ENCODE measurements around the gene NDUFC2.
"Not testable (repeated sequence)": the region's sequence is repeated elsewhere in the genome, so short reads cannot be mapped to it uniquely, and the experiment has no call there.

Gene NDUFC2

DNA sequence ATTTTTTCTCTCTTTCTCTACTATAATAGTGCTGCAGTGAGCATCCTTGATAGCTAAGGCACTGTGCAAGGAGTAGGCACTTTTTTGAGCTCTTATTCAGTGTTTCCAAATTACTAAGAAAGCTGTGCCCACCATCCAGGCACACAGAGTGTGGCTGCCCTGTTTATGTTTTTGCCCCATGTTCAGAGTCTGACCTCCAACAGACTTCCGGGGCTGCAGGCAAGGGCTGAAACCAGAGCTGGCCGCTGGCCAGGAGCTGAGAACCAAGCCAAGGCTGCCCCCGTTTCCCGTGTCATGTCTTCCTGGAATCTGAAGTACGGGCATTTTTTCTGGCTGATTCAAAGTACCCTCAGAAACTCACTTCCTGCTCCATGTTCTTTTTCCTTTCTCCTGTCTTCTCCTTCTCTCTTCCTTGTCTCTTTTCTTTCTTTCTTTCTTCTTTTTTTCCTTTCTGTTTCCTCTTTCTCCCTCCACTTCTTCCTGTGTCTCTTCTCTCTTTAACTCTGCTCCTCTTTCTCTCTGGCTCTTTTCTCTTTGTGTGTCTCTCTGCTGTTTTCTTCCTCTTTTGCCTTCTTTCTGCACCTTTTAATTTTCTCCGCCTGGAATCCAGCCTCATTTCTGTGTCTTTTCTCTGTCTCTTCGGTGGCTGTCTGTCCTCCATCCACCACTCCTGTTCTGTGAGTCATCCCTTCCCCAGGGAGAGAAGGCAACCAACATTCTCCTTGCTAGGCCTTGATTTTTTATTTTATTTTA is 39.6 kb downstream of the NDUFC2 start:
- Mint-ChIP-seq H3K27ac (peak overlapping the region; percentile 59 to 61), H3K4me1 (ENCODE audit: low read depth in 2 of 2) (peaks cover 9 to 11% of the 10 kb centered on the region in 2 donors), H3K9me3 (no peaks in the 10 kb centered on the region), H3K36me3 (ENCODE audit: insufficient read depth) (no peaks in the 10 kb centered on the region), H3K4me3 (peak overlapping the region; percentile 36 to 51), H3K27me3 (peaks cover 0 to under 1% of the 10 kb centered on the region in 2 donors)
- DNase-seq = no peak
- ATAC-seq (replicated peaks) = peak; percentile 43

DNA sequence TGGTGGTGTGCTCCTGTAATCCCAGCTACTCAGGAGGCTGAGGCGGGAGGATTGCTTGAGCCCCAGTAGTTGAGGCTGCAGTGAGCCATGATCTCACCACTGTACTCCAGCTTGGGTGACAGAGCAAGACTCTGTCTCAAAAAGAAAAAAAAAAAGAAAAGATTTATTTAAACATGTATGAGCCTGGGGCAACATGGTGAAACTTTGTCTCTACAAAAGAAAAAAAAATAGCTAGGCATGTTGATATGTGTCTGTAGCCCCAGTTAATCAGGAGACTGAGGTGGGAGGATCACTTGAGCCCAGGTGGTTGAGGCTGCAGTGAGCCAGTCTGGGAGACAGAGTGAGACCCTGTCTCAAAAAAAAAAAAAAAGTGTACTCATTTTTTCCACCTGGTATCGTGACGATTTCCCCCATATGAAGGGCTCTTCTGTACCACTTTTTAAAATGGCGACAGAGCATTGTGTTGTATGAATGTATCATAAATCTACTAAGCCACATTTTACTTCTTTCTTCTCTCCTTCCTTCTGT is 40.2 kb downstream of the NDUFC2 start:
- ATAC-seq (replicated peaks) (no peak), DNase-seq (no peak)
- peak overlapping the region; percentile 59 to 61 for H3K27ac Mint-ChIP-seq
- H3K27me3 Mint-ChIP-seq = peaks cover 0 to 7% of the 10 kb centered on the region in 2 donors
- peaks cover 9 to 11% of the 10 kb centered on the region in 2 donors for H3K4me1 Mint-ChIP-seq (ENCODE audit: low read depth in 2 of 2)
- H3K4me3 Mint-ChIP-seq = peak overlapping the region; percentile 36 to 51
- no peaks in the 10 kb centered on the region for H3K36me3 Mint-ChIP-seq (ENCODE audit: insufficient read depth)
- no peaks in the 10 kb centered on the region for H3K9me3 Mint-ChIP-seq

DNA sequence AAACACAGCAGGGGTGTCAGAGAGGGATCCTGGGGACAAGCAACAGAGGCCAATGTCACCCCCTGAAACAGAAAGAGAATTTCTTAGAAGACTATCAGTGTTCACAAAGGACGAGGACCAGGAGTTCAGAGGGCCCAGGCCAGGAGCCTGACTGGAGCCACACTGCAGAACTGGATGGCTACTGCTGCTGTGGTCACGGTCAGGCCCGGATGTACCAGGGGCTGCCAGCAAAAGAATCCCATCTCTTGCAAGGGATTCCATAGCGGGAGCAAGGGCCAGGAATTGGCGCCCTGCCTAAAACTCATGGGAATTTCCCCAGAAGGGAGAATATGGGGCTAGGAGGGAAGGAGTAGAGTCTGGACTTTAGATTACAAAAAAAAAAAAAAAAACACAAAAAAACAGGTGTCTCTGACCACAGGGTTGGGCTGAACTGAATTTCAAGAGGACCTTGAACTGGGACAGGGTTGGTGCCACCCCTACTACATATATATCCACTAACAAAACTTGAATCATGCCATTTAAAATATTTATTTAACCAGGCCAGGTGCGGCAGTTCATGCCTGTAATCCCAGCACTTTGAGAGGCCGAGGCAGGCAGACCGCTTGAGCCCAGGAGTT is 40.9 kb downstream of the NDUFC2 start:
- peaks cover 0 to 9% of the 10 kb centered on the region in 2 donors for H3K27me3 Mint-ChIP-seq
- H3K9me3 Mint-ChIP-seq = no peaks in the 10 kb centered on the region
- DNase-seq = no peak
- peaks cover 9 to 11% of the 10 kb centered on the region in 2 donors for H3K4me1 Mint-ChIP-seq (ENCODE audit: low read depth in 2 of 2)
- no peaks in the 10 kb centered on the region for H3K36me3 Mint-ChIP-seq (ENCODE audit: insufficient read depth)
- peak overlapping the region in 1 of 2 donors; percentile 13 for H3K27ac Mint-ChIP-seq
- ATAC-seq (replicated peaks) = no peak
- no peak overlapping the region for H3K4me3 Mint-ChIP-seq

DNA sequence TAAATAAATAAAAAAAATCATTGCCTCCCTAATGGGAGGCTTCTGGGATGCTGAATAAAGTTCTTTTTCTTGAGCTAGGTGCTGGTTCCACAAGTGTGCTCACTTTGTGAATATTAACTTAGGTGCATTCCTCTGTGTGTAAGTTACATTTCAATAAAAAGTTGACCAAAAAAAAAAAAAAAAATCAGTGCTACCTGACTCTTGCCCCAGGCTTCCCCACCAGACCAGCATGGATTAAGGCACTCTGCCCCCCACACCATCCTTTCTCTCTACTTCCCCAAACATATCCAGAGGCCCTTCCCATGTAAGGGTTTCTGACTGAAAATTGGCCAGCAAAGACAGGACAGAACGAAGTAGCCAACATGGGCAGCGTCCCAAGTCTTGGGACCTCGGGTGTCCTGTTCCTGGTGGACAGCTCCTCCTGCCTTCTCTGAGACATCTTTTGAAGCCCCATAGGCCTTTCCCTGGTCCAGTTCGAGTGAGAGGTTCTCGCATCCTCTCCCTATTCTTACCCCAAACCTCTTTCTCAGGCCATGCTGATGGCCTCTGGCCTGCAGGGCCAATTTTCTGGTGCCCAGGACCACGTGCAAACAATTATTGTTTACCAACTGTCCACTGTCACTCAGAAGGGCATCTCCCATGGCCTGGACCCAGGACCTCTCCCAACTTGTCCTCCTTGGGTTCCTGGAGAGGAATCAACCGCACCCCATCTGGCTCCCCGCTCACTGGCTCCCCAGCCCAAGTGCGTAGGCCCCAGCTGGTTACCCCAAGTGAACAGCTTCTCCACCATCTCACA is 41.6 kb downstream of the NDUFC2 start:
- no peak overlapping the region for H3K27ac Mint-ChIP-seq
- H3K4me3 Mint-ChIP-seq = no peak overlapping the region
- ATAC-seq (replicated peaks) = no peak
- no peak for DNase-seq
- peaks cover 9 to 11% of the 10 kb centered on the region in 2 donors for H3K4me1 Mint-ChIP-seq (ENCODE audit: low read depth in 2 of 2)
- peaks cover 0 to 9% of the 10 kb centered on the region in 2 donors for H3K27me3 Mint-ChIP-seq
- no peaks in the 10 kb centered on the region for H3K9me3 Mint-ChIP-seq
- no peaks in the 10 kb centered on the region for H3K36me3 Mint-ChIP-seq (ENCODE audit: insufficient read depth)

DNA sequence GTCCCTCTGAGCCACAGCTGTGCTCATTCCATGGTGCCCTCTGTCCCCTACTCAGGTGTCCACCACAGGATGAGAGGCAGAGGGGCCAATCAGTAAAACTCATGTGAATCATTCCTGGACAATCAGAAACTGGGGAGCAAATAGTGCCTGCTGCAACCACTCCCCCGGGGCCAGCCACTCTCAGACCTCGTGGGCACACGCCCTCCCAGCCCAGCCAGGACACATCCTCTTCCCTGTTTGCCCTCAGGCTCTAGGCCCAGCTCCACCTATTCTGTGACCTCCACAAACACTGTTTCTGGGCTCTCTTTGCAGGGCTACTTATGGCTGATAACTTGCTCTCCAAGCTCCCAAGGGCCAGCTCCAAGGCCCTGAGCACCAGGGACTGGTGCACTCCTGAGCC is 42.6 kb downstream of the NDUFC2 start:
- no peak for DNase-seq
- ATAC-seq (replicated peaks) = no peak
- Mint-ChIP-seq H3K27ac (no peak overlapping the region), H3K9me3 (no peaks in the 10 kb centered on the region), H3K36me3 (ENCODE audit: insufficient read depth) (no peaks in the 10 kb centered on the region), H3K4me1 (ENCODE audit: low read depth in 2 of 2) (peaks cover 9 to 11% of the 10 kb centered on the region in 2 donors), H3K4me3 (no peak overlapping the region), H3K27me3 (peaks cover 0 to 9% of the 10 kb centered on the region in 2 donors)

DNA sequence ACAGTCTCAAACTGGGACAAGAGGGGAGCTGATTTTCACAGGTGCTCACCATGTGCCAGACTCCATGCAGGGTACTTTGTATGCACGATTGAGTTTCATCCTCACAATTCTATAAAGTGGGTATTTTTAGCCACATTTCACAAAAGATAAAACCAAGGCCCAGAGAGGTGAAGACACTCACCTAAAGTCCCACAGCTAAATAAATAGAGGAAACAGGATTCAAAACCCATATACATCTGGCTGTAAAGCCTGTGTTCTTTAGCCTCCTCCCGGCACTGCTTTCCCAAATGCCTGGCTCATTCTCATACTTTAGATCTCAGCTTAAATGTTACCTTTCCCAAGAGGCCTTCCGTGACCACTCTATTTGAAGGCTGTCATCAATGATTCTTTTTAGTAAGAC is 43.3 kb downstream of the NDUFC2 start:
- Mint-ChIP-seq H3K36me3 (ENCODE audit: insufficient read depth) (no peaks in the 10 kb centered on the region), H3K27ac (no peak overlapping the region), H3K27me3 (peaks cover 0 to 9% of the 10 kb centered on the region in 2 donors), H3K4me1 (ENCODE audit: low read depth in 2 of 2) (peaks cover 8 to 11% of the 10 kb centered on the region in 2 donors), H3K9me3 (no peaks in the 10 kb centered on the region), H3K4me3 (no peak overlapping the region)
- no peak for ATAC-seq (replicated peaks)
- no peak for DNase-seq

DNA sequence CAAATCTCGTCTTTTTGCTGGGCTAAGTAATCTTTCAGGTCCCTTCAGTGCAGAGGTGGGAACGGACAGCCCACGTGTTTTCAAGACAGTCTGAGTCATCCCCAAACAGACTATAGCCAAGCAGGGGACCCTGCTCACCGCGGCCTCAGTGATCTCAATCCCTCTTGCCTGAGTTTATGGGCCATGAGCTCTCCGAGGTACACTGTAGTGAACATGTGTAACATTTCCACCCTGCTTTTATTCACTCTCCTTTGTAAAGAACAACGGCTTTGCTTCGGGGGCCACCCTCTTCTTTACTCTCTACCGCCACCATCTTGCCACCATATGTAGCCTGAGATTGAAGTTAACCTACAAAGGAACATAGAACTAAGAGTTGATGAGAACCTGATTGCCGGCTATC is 45.0 kb downstream of the NDUFC2 start:
- Mint-ChIP-seq H3K4me1 (ENCODE audit: low read depth in 2 of 2) (peaks cover 0 to 2% of the 10 kb centered on the region in 2 donors), H3K27me3 (peaks cover 0 to 9% of the 10 kb centered on the region in 2 donors), H3K4me3 (no peak overlapping the region), H3K36me3 (ENCODE audit: insufficient read depth) (no peaks in the 10 kb centered on the region), H3K27ac (no peak overlapping the region), H3K9me3 (no peaks in the 10 kb centered on the region)
- DNase-seq = no peak
- ATAC-seq (replicated peaks) = no peak

DNA sequence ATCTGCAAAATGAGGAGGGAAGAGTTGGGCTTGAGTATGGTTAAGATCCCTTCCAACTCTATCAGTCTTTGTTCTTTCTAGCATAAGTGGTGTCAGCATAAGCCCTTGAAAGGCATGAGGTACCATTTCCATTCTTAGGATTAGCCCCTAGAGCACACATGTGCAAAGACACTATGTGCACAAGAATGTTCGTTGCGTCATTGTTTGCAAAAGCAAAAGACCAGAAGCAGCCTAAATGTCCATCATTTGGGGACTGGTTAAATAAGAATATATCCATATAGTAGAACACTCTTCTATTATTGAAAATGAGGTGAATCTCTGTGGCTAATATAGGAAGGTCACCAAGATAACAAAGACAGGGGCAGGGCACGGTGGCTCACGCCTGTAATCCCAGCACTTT is 46.6 kb downstream of the NDUFC2 start:
- H3K4me1 Mint-ChIP-seq (ENCODE audit: low read depth in 2 of 2) = no peaks in the 10 kb centered on the region
- ATAC-seq (replicated peaks) = no peak
- peaks cover 0 to 9% of the 10 kb centered on the region in 2 donors for H3K27me3 Mint-ChIP-seq
- no peaks in the 10 kb centered on the region for H3K9me3 Mint-ChIP-seq
- no peaks in the 10 kb centered on the region for H3K36me3 Mint-ChIP-seq (ENCODE audit: insufficient read depth)
- H3K27ac Mint-ChIP-seq = no peak overlapping the region
- no peak for DNase-seq
- no peak overlapping the region for H3K4me3 Mint-ChIP-seq

DNA sequence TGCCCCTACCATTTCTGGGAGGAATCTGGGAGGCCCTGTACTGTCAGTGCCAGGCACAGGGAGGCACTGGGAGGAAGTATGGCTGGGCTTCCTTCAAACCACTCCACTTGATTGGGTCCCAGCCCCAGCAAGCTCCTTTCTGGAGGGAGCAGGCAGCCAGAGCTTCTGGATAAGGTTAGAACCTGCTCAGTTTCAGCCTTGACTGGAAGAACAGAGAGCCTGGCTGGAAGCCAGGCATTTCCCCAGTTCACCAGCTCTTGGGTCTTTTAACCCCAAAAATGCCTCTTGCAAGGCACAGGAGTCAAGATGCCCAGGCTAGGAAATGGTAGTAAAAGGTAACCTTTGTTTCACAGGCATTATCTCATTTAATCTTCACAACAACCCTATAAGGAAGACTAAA is 47.6 kb downstream of the NDUFC2 start:
- Mint-ChIP-seq H3K36me3 (ENCODE audit: insufficient read depth) (no peaks in the 10 kb centered on the region), H3K27me3 (peaks cover 0 to 9% of the 10 kb centered on the region in 2 donors), H3K9me3 (no peaks in the 10 kb centered on the region), H3K27ac (no peak overlapping the region), H3K4me3 (no peak overlapping the region), H3K4me1 (ENCODE audit: low read depth in 2 of 2) (no peaks in the 10 kb centered on the region)
- DNase-seq (no peak), ATAC-seq (replicated peaks) (no peak)

DNA sequence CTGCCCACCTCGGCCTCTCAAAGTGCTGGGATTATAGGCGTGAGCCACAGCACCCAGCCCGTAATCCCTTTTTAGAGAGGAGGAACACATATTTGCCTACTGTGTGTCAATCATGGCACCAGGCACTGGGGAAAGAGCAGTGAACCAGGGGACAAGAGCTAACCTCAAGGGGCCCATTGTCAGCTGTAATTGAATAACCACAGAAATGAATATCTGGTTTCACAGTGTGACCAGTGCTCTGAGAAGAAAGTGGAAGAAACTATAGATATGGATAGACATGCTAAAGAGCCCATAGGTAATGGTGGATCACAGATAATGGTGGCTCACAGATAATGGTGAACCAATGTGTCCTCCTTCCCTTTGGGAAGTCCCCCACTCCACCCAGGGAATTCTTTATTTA is 48.0 kb downstream of the NDUFC2 start:
- H3K36me3 Mint-ChIP-seq (ENCODE audit: insufficient read depth) = no peaks in the 10 kb centered on the region
- H3K27me3 Mint-ChIP-seq = peaks cover 0 to 9% of the 10 kb centered on the region in 2 donors
- no peak for DNase-seq
- no peak for ATAC-seq (replicated peaks)
- no peak overlapping the region for H3K4me3 Mint-ChIP-seq
- no peak overlapping the region for H3K27ac Mint-ChIP-seq
- H3K4me1 Mint-ChIP-seq (ENCODE audit: low read depth in 2 of 2) = no peaks in the 10 kb centered on the region
- H3K9me3 Mint-ChIP-seq = no peaks in the 10 kb centered on the region

DNA sequence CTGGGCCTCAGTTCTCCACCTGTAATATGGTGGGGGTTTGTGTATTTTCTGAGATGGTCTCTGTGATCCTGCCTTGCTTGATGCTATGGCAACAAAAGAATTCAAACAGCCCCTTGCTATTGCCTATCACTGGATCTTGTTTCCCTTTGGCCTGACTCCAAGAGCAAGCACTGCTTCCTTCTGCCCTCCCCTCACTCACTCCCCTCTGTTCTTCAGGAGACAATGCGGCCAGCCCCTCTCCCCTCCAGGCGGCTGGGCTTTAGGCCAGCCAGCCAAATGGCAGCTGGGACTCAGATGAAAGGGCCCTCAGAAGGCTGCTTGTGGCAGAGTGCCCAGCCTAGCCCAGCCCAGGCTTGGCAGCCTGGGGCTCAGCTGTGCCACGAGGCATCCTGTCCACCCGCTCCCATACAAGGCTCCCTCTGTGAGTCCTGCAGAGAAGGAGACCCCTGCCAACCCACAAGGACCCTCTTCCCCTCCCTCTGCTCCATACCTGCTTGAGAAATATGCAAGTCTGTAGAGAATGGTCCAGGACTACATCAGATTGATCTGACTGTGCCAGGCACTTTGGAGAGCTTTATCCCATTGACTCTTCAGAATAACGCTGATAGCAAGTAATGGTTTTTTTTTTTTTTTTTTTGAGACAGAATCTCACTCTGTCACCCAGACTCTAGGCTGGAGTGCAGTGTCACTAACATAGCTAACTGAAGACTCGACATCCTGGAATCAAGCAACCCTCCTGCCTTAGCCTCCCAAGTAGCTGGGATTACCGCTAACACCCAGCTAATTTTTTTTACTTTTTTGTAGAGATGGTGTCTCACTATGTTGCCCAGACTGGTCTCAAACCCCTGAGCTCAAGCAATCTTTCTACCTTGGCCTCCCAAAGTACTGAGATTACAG is 49.0 kb downstream of the NDUFC2 start:
- no peak for DNase-seq

DNA sequence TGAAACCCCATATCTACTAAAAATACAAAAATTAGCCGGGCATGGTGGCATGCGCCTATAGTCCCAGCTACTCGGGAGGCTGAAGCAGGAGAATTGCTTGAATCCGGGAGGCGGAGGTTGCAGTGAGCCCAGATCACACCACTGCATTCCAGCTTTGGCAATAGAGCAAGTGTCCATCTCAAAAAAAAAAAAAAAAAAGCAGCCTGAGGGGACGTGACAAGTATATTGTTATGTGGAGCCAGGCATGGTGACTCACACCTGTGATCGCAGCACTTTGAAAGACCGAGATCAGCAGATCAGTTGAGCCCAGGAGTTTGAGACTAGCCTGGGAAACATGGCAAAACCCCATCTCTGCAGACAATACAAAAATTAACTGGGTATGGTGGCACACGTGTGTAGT is 51.2 kb downstream of the NDUFC2 start:
- not testable (repeated sequence) for ATAC-seq (replicated peaks); H3K4me1 Mint-ChIP-seq (ENCODE audit: low read depth in 2 of 2); H3K36me3 Mint-ChIP-seq (ENCODE audit: insufficient read depth); H3K9me3 Mint-ChIP-seq; DNase-seq; H3K27ac Mint-ChIP-seq; H3K4me3 Mint-ChIP-seq
- H3K27me3 Mint-ChIP-seq = peaks cover 0 to 13% of the 10 kb centered on the region in 2 donors

More for the DNA sequence above, 49.0 kb downstream of the NDUFC2 start:
- H3K4me3 Mint-ChIP-seq = no peak overlapping the region
- no peaks in the 10 kb centered on the region for H3K9me3 Mint-ChIP-seq
- H3K4me1 Mint-ChIP-seq (ENCODE audit: low read depth in 2 of 2) = no peaks in the 10 kb centered on the region
- ATAC-seq (replicated peaks) = no peak
- H3K27ac Mint-ChIP-seq = no peak overlapping the region
- H3K27me3 Mint-ChIP-seq = peaks cover 0 to 14% of the 10 kb centered on the region in 2 donors
- no peaks in the 10 kb centered on the region for H3K36me3 Mint-ChIP-seq (ENCODE audit: insufficient read depth)

DNA sequence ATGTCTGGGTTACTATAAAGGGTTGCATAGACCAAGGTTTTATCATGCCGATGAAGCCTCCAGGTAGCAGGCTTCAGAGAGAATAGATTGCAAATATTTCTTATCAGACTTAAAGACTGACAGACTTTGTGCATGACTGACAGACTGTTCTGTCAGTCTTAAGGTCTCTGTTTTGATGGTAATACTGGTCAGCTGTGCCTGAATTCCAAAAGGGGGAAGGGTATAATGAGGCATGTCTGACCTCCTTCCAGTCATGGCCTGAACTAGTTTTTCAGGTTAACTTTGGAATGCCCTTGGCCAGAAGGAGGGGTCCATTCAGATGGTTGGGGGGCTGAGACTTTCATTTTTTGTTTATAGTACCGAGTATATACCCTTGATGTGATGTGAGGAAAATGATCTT is 51.9 kb downstream of the NDUFC2 start:
- DNase-seq = no peak
- Mint-ChIP-seq H3K9me3 (no peaks in the 10 kb centered on the region), H3K4me1 (ENCODE audit: low read depth in 2 of 2) (no peaks in the 10 kb centered on the region), H3K27ac (no peak overlapping the region), H3K36me3 (ENCODE audit: insufficient read depth) (no peaks in the 10 kb centered on the region), H3K4me3 (no peak overlapping the region), H3K27me3 (peaks cover 4 to 18% of the 10 kb centered on the region in 2 donors)
- ATAC-seq (replicated peaks) = no peak

All from effector memory CD8-positive, alpha-beta T cell (primary cell).